Body of pancreas (tissue), 4 donors: ENCODE measurements around the gene FBXL2. TPM values are rescaled to one million over a fixed set of nuclear protein-coding genes. Genes with fewer than 3 reads are reported as not detected.

ENCODE experiments used
- ATAC-seq: fragments of 150-250 bp; one replicate; pipeline ENCODE4 v1.9.1; 2016
- DNase-seq, 4 donors: peaks; one replicate each; pipeline ENCODE4 v3.0.0-alpha.2; 2019
- H3K27ac ChIP-seq, 4 donors: fragments of 200-600 bp; sonication (generic); 1 replicate in 3 of 4; 2 replicates in 1 of 4; pipeline versions ENCODE4 v1.5.1 to v1.6.1; 2016 to 2019; ENCODE audit warnings: mild to moderate bottlenecking in 1 of 4, mixed read lengths in 1 of 4, moderate library complexity in 1 of 4
- H3K27me3 ChIP-seq, 2 donors: fragments of 200-600 bp; sonication (generic); one replicate each; pipeline ENCODE4 v1.6.0; 2016; ENCODE audit warnings: mild to moderate bottlenecking in 1 of 2
- H3K36me3 ChIP-seq, 2 donors: fragments of 200-600 bp; sonication (generic); replicated peaks in 1 of 2; 2 replicates each; pipeline ENCODE4 v1.5.1; 2016; ENCODE audit warnings: low read depth in 2 of 2; ENCODE audit not compliant: insufficient read depth in 1 of 2
- H3K4me1 ChIP-seq: fragments of 200-600 bp; sonication (generic); one replicate; pipeline ENCODE4 v1.6.0; 2016
- H3K4me3 ChIP-seq, 2 donors: fragments of 200-600 bp; sonication (generic); 1 replicate in 1 of 2; 2 replicates in 1 of 2; pipeline ENCODE4 v1.5.1; 2016 to 2019
- H3K9me3 ChIP-seq, 3 donors: fragments of 200-600 bp; sonication (generic); 1 replicate in 2 of 3; 2 replicates in 1 of 3; pipeline ENCODE4 v1.5.1; 2016
- POLR2A ChIP-seq, 3 donors: fragments of 450-650 bp; IDR thresholded peaks; one replicate each; pipeline ENCODE4 v1.6.1; 2016; ENCODE audit warnings: antibody characterized with exemption in 3 of 3, mild to moderate bottlenecking in 2 of 3
- WGBS, 2 donors: methylation state at CpG; one replicate each; pipeline ENCODE4 v1.1.5; 2017; 5-methylcytosine and 5-hydroxymethylcytosine counted together
- intact Hi-C: fragments of 100-400 bp; cut with DNase I; formaldehyde crosslinking; loops from one replicate; pipeline ENCODE4 v1.15.1; 2023
- total RNA-seq, 2 donors: library from RNA; depleted of rRNA; stranded (reverse); fragments of >200 nt; gene quantifications; one replicate each; pipeline ENCODE4 v1.1.0, GENCODE V29; 2016
- TF ChIP-seq, protein P1 (sequence below), 7 experiments: fragments of 450-650 bp in 4 of 7; fragments of 200-600 bp in 3 of 7; sonication (generic) in 3 of 7; IDR thresholded peaks; one replicate each; pipeline ENCODE4 v1.5.1; 2016 to 2019; ENCODE audit warnings: antibody characterized with exemption in 7 of 7

FBXL2 gene
- total RNA-seq, 2 donors from 2014 or later = 5.3 to 6.7 TPM

DNA sequence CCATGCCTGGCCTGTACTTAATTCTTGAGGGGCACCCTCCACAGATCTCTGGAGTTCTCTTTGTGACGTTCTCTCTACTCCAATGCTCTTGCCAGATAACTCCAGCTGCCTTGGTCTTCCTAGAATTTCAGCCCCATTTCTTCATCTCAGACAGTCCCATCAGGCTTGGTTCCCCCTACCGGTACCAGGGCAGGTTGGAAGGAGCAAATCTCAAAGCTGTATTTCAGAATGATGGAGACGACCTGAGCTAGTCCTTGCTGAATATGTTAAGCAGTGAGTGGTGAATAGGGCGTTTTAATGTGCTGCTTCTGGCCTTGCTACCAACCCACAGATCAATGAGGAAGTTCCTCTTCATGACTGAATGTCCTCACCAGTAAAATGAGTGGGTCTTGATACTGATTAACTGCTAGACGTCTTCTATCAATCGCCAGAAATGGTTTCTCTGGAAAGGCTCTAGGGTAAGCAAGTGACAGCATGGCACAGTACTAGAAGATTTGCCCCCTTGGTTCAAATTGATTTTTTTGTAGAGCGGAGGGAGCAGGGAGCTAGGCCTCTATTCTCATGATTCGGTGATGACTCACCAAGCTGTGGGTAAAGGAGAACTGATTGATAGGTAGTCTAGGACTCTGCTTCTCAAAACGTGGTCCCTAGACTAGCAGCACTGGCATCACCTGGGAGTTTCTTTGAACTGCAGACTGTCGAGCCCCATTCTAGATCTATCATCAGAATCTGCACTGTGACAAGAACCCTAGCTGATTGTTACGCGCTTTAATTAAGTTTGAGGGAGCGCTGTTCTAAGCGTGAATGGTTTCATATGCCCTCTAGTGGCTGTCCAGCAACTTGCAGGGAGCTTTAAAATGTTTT lies 95.2 kb downstream of the FBXL2 start:
- no peaks in the 10 kb centered on the region for H3K36me3 ChIP-seq
- H3K27me3 ChIP-seq = no peaks in the 10 kb centered on the region
- intact Hi-C loops = no loop called here
- DNase-seq = peak; percentile 44 to 54 (median 52)
- TF ChIP-seq POLR2A (IDR thresholded peaks at IDR 0.05) = no peak
- TF ChIP-seq, protein P1, sequence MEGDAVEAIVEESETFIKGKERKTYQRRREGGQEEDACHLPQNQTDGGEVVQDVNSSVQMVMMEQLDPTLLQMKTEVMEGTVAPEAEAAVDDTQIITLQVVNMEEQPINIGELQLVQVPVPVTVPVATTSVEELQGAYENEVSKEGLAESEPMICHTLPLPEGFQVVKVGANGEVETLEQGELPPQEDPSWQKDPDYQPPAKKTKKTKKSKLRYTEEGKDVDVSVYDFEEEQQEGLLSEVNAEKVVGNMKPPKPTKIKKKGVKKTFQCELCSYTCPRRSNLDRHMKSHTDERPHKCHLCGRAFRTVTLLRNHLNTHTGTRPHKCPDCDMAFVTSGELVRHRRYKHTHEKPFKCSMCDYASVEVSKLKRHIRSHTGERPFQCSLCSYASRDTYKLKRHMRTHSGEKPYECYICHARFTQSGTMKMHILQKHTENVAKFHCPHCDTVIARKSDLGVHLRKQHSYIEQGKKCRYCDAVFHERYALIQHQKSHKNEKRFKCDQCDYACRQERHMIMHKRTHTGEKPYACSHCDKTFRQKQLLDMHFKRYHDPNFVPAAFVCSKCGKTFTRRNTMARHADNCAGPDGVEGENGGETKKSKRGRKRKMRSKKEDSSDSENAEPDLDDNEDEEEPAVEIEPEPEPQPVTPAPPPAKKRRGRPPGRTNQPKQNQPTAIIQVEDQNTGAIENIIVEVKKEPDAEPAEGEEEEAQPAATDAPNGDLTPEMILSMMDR (IDR thresholded peaks at IDR 0.05) = peak; percentile 84 to 92 (median 88)
- H3K4me3 ChIP-seq = no peak overlapping the region
- 33 to 40% methylated on average over 13 to 14 of the region's 14 CpGs for WGBS, 2 donors
- no peak overlapping the region for H3K27ac ChIP-seq
- H3K9me3 ChIP-seq = no peaks in the 10 kb centered on the region
- ATAC-seq = peak; percentile 69
- peaks cover 3% of the 10 kb centered on the region for H3K4me1 ChIP-seq

DNA sequence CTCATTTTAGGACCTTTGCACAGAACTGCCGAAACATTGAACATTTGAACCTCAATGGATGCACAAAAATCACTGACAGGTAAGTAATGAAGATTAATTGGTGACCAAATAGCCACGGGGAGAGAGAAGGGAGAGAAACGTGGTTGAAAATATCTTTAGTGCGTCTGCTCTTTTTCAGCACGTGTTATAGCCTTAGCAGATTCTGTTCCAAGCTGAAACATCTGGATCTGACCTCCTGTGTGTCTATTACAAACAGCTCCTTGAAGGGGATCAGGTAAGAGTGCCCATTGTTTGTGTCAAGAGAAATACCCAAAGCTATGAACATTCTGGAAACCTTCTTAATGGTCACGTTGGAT lies 95.8 kb downstream of the FBXL2 start:
- 44 to 46% methylated on average over 6 of the region's 6 CpGs for WGBS, 2 donors
- Histone ChIP-seq H3K4me1 (peaks cover 3% of the 10 kb centered on the region), H3K9me3 (no peaks in the 10 kb centered on the region), H3K27me3 (no peaks in the 10 kb centered on the region), H3K4me3 (no peak overlapping the region), H3K36me3 (peaks cover 0 to 3% of the 10 kb centered on the region in 2 donors), H3K27ac (no peak overlapping the region)
- TF ChIP-seq POLR2A (IDR thresholded peaks at IDR 0.05) = no peak
- TF ChIP-seq, protein P1 (IDR thresholded peaks at IDR 0.05) = peak in 1 of 7 experiments; percentile 3
- ATAC-seq (no peak), DNase-seq (no peak)
- intact Hi-C loops = no loop called here

DNA sequence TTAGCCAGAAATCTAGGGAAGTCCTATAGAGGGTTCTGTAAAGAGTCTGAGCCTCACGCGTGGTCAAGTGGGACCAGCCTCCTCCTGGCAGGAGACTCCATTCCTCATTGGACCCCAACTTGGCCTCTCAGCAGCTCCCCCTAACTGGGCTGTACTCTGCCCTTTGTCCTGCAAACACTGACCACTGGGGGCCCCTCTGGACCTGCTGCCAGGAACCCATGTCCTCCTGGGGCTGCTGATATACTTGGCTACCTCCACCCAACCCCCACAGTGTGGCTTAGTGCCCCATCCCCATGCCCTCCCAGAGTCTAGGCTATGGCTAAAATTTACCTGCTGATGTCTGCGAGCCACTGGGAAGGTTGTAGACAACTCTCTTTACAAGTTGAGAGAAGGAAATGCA lies 100.2 kb downstream of the FBXL2 start:
- Histone ChIP-seq H3K9me3 (no peaks in the 10 kb centered on the region), H3K36me3 (peaks cover 0 to 3% of the 10 kb centered on the region in 2 donors), H3K27me3 (no peaks in the 10 kb centered on the region), H3K27ac (no peak overlapping the region), H3K4me3 (no peak overlapping the region), H3K4me1 (peaks cover 3% of the 10 kb centered on the region)
- intact Hi-C loops = no loop called here
- ATAC-seq (no peak), DNase-seq (no peak)
- 82 to 93% methylated on average over 3 of the region's 3 CpGs for WGBS, 2 donors
- TF ChIP-seq, protein P1 (IDR thresholded peaks at IDR 0.05) = no peak
- TF ChIP-seq POLR2A (IDR thresholded peaks at IDR 0.05) = no peak

DNA sequence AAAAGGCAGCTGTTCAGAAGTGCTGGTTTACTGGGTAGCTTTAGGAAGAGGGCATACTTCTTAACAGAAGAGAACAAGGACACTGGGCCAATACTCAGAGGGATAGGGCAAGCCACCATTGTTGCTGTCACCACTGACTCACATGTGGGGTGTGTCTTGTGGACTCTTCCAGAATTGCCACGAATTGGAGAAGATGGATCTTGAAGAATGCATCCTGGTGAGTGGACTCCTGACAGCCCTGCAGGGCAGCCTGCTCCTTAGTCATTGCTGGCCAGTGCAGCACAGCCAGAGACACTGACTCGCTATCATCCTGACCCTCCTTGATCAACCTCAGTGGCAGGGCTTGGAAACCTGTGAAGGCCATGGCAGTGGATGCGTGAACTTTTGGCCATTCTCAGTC lies 100.7 kb downstream of the FBXL2 start:
- Histone ChIP-seq H3K4me3 (no peak overlapping the region), H3K36me3 (peaks cover 0 to 3% of the 10 kb centered on the region in 2 donors), H3K4me1 (no peaks in the 10 kb centered on the region), H3K9me3 (no peaks in the 10 kb centered on the region), H3K27me3 (no peaks in the 10 kb centered on the region), H3K27ac (no peak overlapping the region)
- 76 to 92% methylated on average over 3 of the region's 3 CpGs for WGBS, 2 donors
- ATAC-seq (no peak), DNase-seq (no peak)
- TF ChIP-seq, protein P1 (IDR thresholded peaks at IDR 0.05) = no peak
- no peak for TF ChIP-seq POLR2A (IDR thresholded peaks at IDR 0.05)
- intact Hi-C loops = no loop called here

DNA sequence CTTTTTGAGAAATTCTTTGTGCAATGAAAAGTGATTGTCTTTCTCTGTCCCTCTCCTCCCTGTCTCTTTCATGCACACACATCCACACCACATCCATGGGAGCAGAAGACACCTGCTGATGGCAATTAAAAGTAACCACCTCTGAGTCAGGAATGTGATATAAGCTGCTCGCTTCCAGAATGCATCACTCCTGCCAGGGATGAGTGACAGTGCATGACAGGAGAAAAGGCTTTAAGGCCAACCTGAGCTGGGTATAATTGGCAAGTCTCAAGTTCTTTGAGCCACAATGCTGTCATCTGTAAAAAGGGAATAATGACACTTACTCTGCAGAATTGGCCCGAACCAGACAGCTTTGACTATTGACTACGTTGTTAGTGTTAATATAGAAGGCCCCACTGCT lies 103.4 kb downstream of the FBXL2 start:
- 75 to 84% methylated on average over 3 of the region's 3 CpGs for WGBS, 2 donors
- no peak for DNase-seq
- TF ChIP-seq, protein P1 (IDR thresholded peaks at IDR 0.05) = no peak
- TF ChIP-seq POLR2A (IDR thresholded peaks at IDR 0.05) = no peak
- Histone ChIP-seq H3K4me1 (no peaks in the 10 kb centered on the region), H3K27ac (no peak overlapping the region), H3K36me3 (peaks cover 0 to 3% of the 10 kb centered on the region in 2 donors), H3K4me3 (no peak overlapping the region), H3K9me3 (no peaks in the 10 kb centered on the region), H3K27me3 (no peaks in the 10 kb centered on the region)
- no peak for ATAC-seq
- intact Hi-C loops = no loop called here
